Measurements from ENCODE around the gene ARHGDIG.

GRCh38 chr16:239948-240277 lies 40.5 kb upstream of the ARHGDIG start:
- TF ChIP-seq REST (IDR thresholded peaks at IDR 0.05; ENCODE audit: unreplicated experiment) = no peak
- TF ChIP-seq STAT1 (IDR thresholded peaks at IDR 0.05; ENCODE audit: unreplicated experiment) = no peak

Data from GM23338 (cell line).